WTC11 (cell line): ENCODE data around the gene IRF4. TPM values are rescaled to one million over a fixed set of nuclear protein-coding genes. Genes with fewer than 3 reads are reported as not detected.

ENCODE experiments used
- ATAC-seq: fragments of 200-7000 bp; cut with Tn5 transposase; 2 replicates; pipeline ENCODE4 v1.10.0; 2021; ENCODE audit warnings: mild to moderate bottlenecking, moderate library complexity
- CTCF ChIA-PET: fragments of 300-600 bp; sonication (Branson Sonifier 250); formaldehyde crosslinking; loops from one replicate; lab custom pipeline; 2021; ENCODE audit warnings: antibody characterized with exemption; lab: Charles Lee
- POLR2A ChIA-PET: fragments of 350-600 bp; sonication (Branson Sonifier 250); formaldehyde crosslinking; loops from one replicate; lab custom pipeline; 2021; ENCODE audit warnings: antibody characterized with exemption; lab: Charles Lee
- DNase-seq: peaks from one replicate; pipeline ENCODE4 v3.0.0; 2021; ENCODE audit warnings: low spot score
- H3K27ac Mint-ChIP-seq: 2 replicates; pipeline ENCODE4 v1.8.0; 2021; ENCODE audit warnings: mixed read lengths
- H3K27me3 Mint-ChIP-seq: 2 replicates; pipeline ENCODE4 v1.8.0; 2021; ENCODE audit warnings: low read depth, mild to moderate bottlenecking, moderate library complexity, mixed read lengths
- H3K36me3 Mint-ChIP-seq: 2 replicates; pipeline ENCODE4 v1.8.0; 2021; ENCODE audit warnings: mixed read lengths
- H3K4me1 Mint-ChIP-seq: 2 replicates; pipeline ENCODE4 v1.8.0; 2022; ENCODE audit warnings: mixed read lengths
- H3K4me3 Mint-ChIP-seq: 2 replicates; pipeline ENCODE4 v1.8.0; 2021; ENCODE audit warnings: mild to moderate bottlenecking, moderate library complexity, mixed read lengths
- H3K9me3 Mint-ChIP-seq: 2 replicates; pipeline ENCODE4 v1.8.0; 2021; ENCODE audit warnings: mixed read lengths
- ELF4 ChIP-seq: sonication (generic); formaldehyde crosslinking; IDR thresholded peaks from 2 replicates; pipeline ENCODE4 v1.8.1; 2022; ENCODE audit warnings: low read depth, mild to moderate bottlenecking, moderate library complexity, missing genetic modification reagents
- ERG ChIP-seq: fragments of 250-450 bp; sonication (Bioruptor Pico); IDR thresholded peaks from 2 replicates; pipeline ENCODE4 v1.8.0; 2021; ENCODE audit warnings: mild to moderate bottlenecking
- ETV6 ChIP-seq: sonication (generic); formaldehyde crosslinking; IDR thresholded peaks from 2 replicates; pipeline ENCODE4 v1.8.1; 2022; ENCODE audit warnings: mild to moderate bottlenecking, missing genetic modification reagents
- FOXP1 ChIP-seq: sonication (generic); formaldehyde crosslinking; IDR thresholded peaks from 2 replicates; pipeline ENCODE4 v1.8.0; 2022; ENCODE audit warnings: missing genetic modification reagents, mild to moderate bottlenecking, moderate library complexity, borderline replicate concordance
- JAZF1 ChIP-seq: fragments of 250-450 bp; sonication (Bioruptor Pico); IDR thresholded peaks from 2 replicates; pipeline ENCODE4 v1.9.0; 2021; ENCODE audit warnings: moderate library complexity, mild to moderate bottlenecking, inconsistent platforms
- JUN ChIP-seq: sonication (generic); formaldehyde crosslinking; IDR thresholded peaks from 2 replicates; pipeline ENCODE4 v1.8.0; 2023; ENCODE audit warnings: mild to moderate bottlenecking, missing genetic modification reagents
- NFATC4 ChIP-seq: fragments of 250-450 bp; sonication (Bioruptor Pico); IDR thresholded peaks from 2 replicates; pipeline ENCODE4 v1.9.0; 2021; ENCODE audit warnings: mild to moderate bottlenecking
- OVOL2 ChIP-seq: fragments of 250-450 bp; sonication (Bioruptor Pico); IDR thresholded peaks from 2 replicates; pipeline ENCODE4 v1.9.0; 2021; ENCODE audit warnings: mild to moderate bottlenecking, borderline replicate concordance
- PREB ChIP-seq: sonication (generic); formaldehyde crosslinking; IDR thresholded peaks from 2 replicates; pipeline ENCODE4 v1.8.1; 2022; ENCODE audit warnings: mild to moderate bottlenecking, missing genetic modification reagents, moderate library complexity, borderline replicate concordance
- PRRX2 ChIP-seq: fragments of 250-450 bp; sonication (Bioruptor Pico); IDR thresholded peaks from 2 replicates; pipeline ENCODE4 v1.8.0; 2021; ENCODE audit warnings: mild to moderate bottlenecking
- RELA ChIP-seq: sonication (generic); formaldehyde crosslinking; IDR thresholded peaks from 2 replicates; pipeline ENCODE4 v1.8.1; 2022; ENCODE audit warnings: missing genetic modification reagents, mild to moderate bottlenecking, borderline replicate concordance
- STAT6 ChIP-seq: sonication (generic); formaldehyde crosslinking; conservative IDR thresholded peaks from 2 replicates; pipeline ENCODE4 v1.8.1; 2023; ENCODE audit warnings: mild to moderate bottlenecking, low read depth, missing genetic modification reagents, moderate library complexity
- USF2 ChIP-seq: sonication (generic); formaldehyde crosslinking; IDR thresholded peaks from 2 replicates; pipeline ENCODE4 v1.8.1; 2023; ENCODE audit warnings: mild to moderate bottlenecking, missing genetic modification reagents, moderate library complexity
- ZBTB43 ChIP-seq: sonication (generic); formaldehyde crosslinking; IDR thresholded peaks from 2 replicates; pipeline ENCODE4 v1.8.1; 2023; ENCODE audit warnings: mild to moderate bottlenecking, missing genetic modification reagents
- ZNF121 ChIP-seq: sonication (generic); formaldehyde crosslinking; IDR thresholded peaks from 2 replicates; pipeline ENCODE4 v1.8.0; 2023; ENCODE audit warnings: missing genetic modification reagents
- ZNF263 ChIP-seq: sonication (generic); formaldehyde crosslinking; IDR thresholded peaks from 2 replicates; pipeline ENCODE4 v1.8.1; 2022; ENCODE audit warnings: low read depth, mild to moderate bottlenecking, moderate library complexity, missing genetic modification reagents
- ZNF512 ChIP-seq: sonication (generic); formaldehyde crosslinking; IDR thresholded peaks from 2 replicates; pipeline ENCODE4 v1.8.1; 2022; ENCODE audit warnings: missing genetic modification reagents, borderline replicate concordance
- ZSCAN18 ChIP-seq: fragments of 250-450 bp; sonication (Bioruptor Pico); IDR thresholded peaks from 2 replicates; pipeline ENCODE4 v2.1.2; 2022; ENCODE audit warnings: mild to moderate bottlenecking, moderate library complexity
- total RNA-seq: library from RNA; stranded (reverse); gene quantifications from 3 replicates; pipeline ENCODE4 v1.2.3, GENCODE V29; 2021

The IRF4 gene
- total RNA-seq, 1 experiment from 2014 or later = 1.6 TPM

- H3K9me3 Mint-ChIP-seq = peaks cover 7% of the 10 kb centered on the region
- no peak for ATAC-seq
- H3K36me3 Mint-ChIP-seq = peaks cover 6% of the 10 kb centered on the region
- no peaks in the 10 kb centered on the region for H3K27me3 Mint-ChIP-seq
- no peak overlapping the region for H3K27ac Mint-ChIP-seq
- POLR2A ChIA-PET = no interaction called here
- TF ChIP-seq NFATC4 (CRISPR knock-in tag) = no peak
- no peak for TF ChIP-seq ZBTB43
- TF ChIP-seq ZNF121 (CRISPR knock-in tag) = no peak
- no peak for TF ChIP-seq USF2 (CRISPR knock-in tag)
- TF ChIP-seq FOXP1 (CRISPR knock-in tag) = no peak
- TF ChIP-seq ERG = no peak
- TF ChIP-seq RELA (CRISPR knock-in tag) = no peak
- no peak for TF ChIP-seq OVOL2
- no peak for TF ChIP-seq ZNF263
- TF ChIP-seq JUN (CRISPR knock-in tag) = no peak
- TF ChIP-seq PRRX2 = no peak
- TF ChIP-seq ZSCAN18 (CRISPR knock-in tag) = no peak
- no peak for TF ChIP-seq ELF4
- TF ChIP-seq STAT6 (CRISPR knock-in tag) = no peak
- TF ChIP-seq ETV6 (CRISPR knock-in tag) = no peak
- TF ChIP-seq PREB (CRISPR knock-in tag) = no peak
- TF ChIP-seq JAZF1 = no peak
- TF ChIP-seq ZNF512 (CRISPR knock-in tag) = no peak
- TF ChIP-seq, all 79 proteins: peak for 0
- Mint-ChIP-seq H3K4me1 (no peaks in the 10 kb centered on the region), H3K4me3 (no peak overlapping the region)
- no peak for DNase-seq
- CTCF ChIA-PET = no interaction called here
These were observed 52.1 kb downstream of the IRF4 start for GRCh38 chr6:443621-444159.
